Neuronal stem cell (in vitro differentiated cells): ENCODE results near the gene MLLT3.

Experiments used
- DNase-seq: peaks from one replicate; pipeline ENCODE4 v3.0.0-alpha.2; 2013; ENCODE audit warnings: low spot score
- H2AFZ ChIP-seq: one replicate; pipeline ENCODE4 v1.6.1; 2013; ENCODE audit warnings: mild to moderate bottlenecking, low read length, inconsistent platforms
- H2AK5ac ChIP-seq: 2 replicates; pipeline ENCODE4 v1.6.1; 2013; ENCODE audit warnings: low read depth, mild to moderate bottlenecking, inconsistent platforms, low read length, moderate library complexity, mixed read lengths
- H2BK120ac ChIP-seq: 2 replicates; pipeline ENCODE4 v1.6.1; 2013; ENCODE audit warnings: low read depth, mild to moderate bottlenecking, inconsistent platforms, low read length, moderate library complexity, mixed read lengths
- H2BK12ac ChIP-seq: one replicate; pipeline ENCODE4 v1.6.1; 2013; ENCODE audit warnings: low read length, inconsistent platforms
- H2BK15ac ChIP-seq: 2 replicates; pipeline ENCODE4 v1.6.1; 2013; ENCODE audit warnings: mild to moderate bottlenecking, low read length, inconsistent platforms, mixed read lengths
- H2BK5ac ChIP-seq: one replicate; pipeline ENCODE4 v1.6.1; 2013; ENCODE audit warnings: inconsistent platforms, mild to moderate bottlenecking, low read length, moderate library complexity
- H3K14ac ChIP-seq: one replicate; pipeline ENCODE4 v1.6.1; 2013; ENCODE audit warnings: low read length, inconsistent platforms
- H3K18ac ChIP-seq: 2 replicates; pipeline ENCODE4 v1.6.1; 2013; ENCODE audit warnings: low read length, inconsistent platforms
- H3K23ac ChIP-seq: 2 replicates; pipeline ENCODE4 v1.6.1; 2013; ENCODE audit warnings: low read depth, mild to moderate bottlenecking, mixed read lengths, low read length, inconsistent platforms; ENCODE audit not compliant: poor library complexity
- H3K27ac ChIP-seq: replicated peaks from 3 replicates; pipeline ENCODE4 v1.5.1; 2013; ENCODE audit warnings: low read length, inconsistent platforms
- H3K27me3 ChIP-seq, 3 experiments: 2 replicates each; pipeline ENCODE4 v1.6.1; 2013; ENCODE audit warnings: low read length in 3 of 3, mild to moderate bottlenecking in 2 of 3, inconsistent platforms in 1 of 3, low read depth in 1 of 3, mixed read lengths in 1 of 3, moderate library complexity in 1 of 3; ENCODE audit not compliant: control insufficient read depth in 3 of 3, insufficient read depth in 3 of 3
- H3K36me3 ChIP-seq, 2 donors: replicated peaks in 1 of 2; 2 replicates each; pipeline ENCODE4 v1.6.1; 2013; ENCODE audit warnings: low read length in 2 of 2; ENCODE audit not compliant: control insufficient read depth in 2 of 2, insufficient read depth in 2 of 2
- H3K4ac ChIP-seq: 2 replicates; pipeline ENCODE4 v1.6.1; 2013; ENCODE audit warnings: inconsistent platforms, mild to moderate bottlenecking, low read length, moderate library complexity
- H3K4me1 ChIP-seq, 2 donors: 1 replicate in 1 of 2; 2 replicates in 1 of 2; pipeline ENCODE4 v1.6.1; 2013; ENCODE audit warnings: low read length in 2 of 2, low read depth in 1 of 2; ENCODE audit not compliant: control insufficient read depth in 2 of 2, insufficient read depth in 1 of 2
- H3K4me2 ChIP-seq: one replicate; pipeline ENCODE4 v1.6.1; 2013; ENCODE audit warnings: mild to moderate bottlenecking, low read length, inconsistent platforms; ENCODE audit not compliant: insufficient read depth, poor library complexity, severe bottlenecking
- H3K4me3 ChIP-seq, 2 donors: 2 replicates each; pipeline ENCODE4 v1.5.1; 2013; ENCODE audit warnings: low read length in 2 of 2, mild to moderate bottlenecking in 2 of 2, inconsistent platforms in 1 of 2, moderate library complexity in 1 of 2
- H3K79me1 ChIP-seq: one replicate; pipeline ENCODE4 v1.6.1; 2013; ENCODE audit warnings: low read depth, mild to moderate bottlenecking, inconsistent platforms, low read length, moderate library complexity
- H3K9ac ChIP-seq: one replicate; pipeline ENCODE4 v1.6.1; 2013; ENCODE audit warnings: mild to moderate bottlenecking, low read depth, low read length, inconsistent platforms; ENCODE audit not compliant: poor library complexity
- H3K9me3 ChIP-seq, 2 donors: replicated peaks in 1 of 2; 2 replicates each; pipeline versions ENCODE3 to v1.6.1; 2013; ENCODE audit warnings: low read length in 2 of 2, mild to moderate bottlenecking in 2 of 2, inconsistent platforms in 1 of 2, low read depth in 1 of 2, mixed read lengths in 1 of 2, moderate library complexity in 1 of 2; ENCODE audit not compliant: control insufficient read depth in 2 of 2, insufficient read depth in 1 of 2
- H4K8ac ChIP-seq: one replicate; pipeline ENCODE4 v1.6.1; 2013; ENCODE audit warnings: low read depth, mild to moderate bottlenecking, inconsistent platforms, low read length, moderate library complexity
- H4K91ac ChIP-seq: one replicate; pipeline ENCODE4 v1.6.1; 2013; ENCODE audit warnings: low read length, low read depth, mild to moderate bottlenecking, inconsistent platforms; ENCODE audit not compliant: poor library complexity
- WGBS, 2 donors: extraction: QIAGEN DNeasy Blood & Tissue Kit; methylation state at CpG; one replicate each; pipeline ENCODE4 v1.1.7; 2013; ENCODE audit warnings: missing lambda C conversion rate in 2 of 2, mixed read lengths in 1 of 2; ENCODE audit not compliant: insufficient read length in 2 of 2, insufficient replicate concordance in 1 of 2; ENCODE audit errors: extremely low coverage in 2 of 2; 5-methylcytosine and 5-hydroxymethylcytosine counted together

MLLT3 gene

DNA sequence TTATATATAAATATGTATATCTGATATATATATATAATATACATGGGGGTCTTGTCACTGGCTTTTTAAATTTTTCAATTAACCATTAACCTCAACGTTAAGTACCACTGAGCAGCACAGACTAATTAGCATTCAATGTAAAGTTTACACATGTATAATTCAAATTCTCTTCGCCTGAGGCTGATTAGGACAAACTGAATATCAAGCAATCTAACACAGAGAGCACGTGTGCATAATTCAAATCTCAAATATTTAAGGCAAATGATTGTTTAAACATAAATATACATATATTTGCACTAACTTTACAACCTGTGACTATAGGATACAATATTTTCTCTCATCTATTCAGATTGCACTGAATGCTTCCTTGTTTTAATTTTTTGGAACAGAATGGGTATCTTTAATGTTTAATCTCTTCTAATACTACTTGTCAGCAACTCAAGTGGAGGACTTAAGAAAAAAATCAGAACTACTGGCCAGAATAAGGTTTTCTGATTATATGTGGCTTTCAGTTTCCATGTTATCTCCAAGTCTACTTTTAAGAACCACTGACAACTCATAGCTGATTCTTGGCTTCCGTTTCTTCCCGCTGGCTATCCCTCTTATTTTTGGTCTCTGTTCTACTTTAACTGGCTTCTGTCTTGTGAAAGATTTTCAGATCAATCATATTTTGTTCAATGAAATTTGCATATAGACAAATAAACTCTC is 204.8 kb downstream of the MLLT3 start:
- H4K91ac ChIP-seq = no peak overlapping the region
- H4K8ac ChIP-seq = no peak overlapping the region
- DNase-seq = no peak
- no peak overlapping the region for H3K27ac ChIP-seq
- H3K4me1 ChIP-seq = no peaks in the 10 kb centered on the region
- H2AK5ac ChIP-seq = no peak overlapping the region
- no peak overlapping the region for H2BK120ac ChIP-seq
- H3K36me3 ChIP-seq = no peaks in the 10 kb centered on the region
- no peak overlapping the region for H3K14ac ChIP-seq
- no peak overlapping the region for H3K4ac ChIP-seq
- H3K4me2 ChIP-seq = no peak overlapping the region
- no peak overlapping the region for H3K4me3 ChIP-seq
- H2BK12ac ChIP-seq = no peak overlapping the region
- H2BK15ac ChIP-seq = no peak overlapping the region
- no CpG with 5 or more reads among the region's 5 CpGs for WGBS, 2 donors
- no peaks in the 10 kb centered on the region for H3K79me1 ChIP-seq
- no peaks in the 10 kb centered on the region for H3K27me3 ChIP-seq
- no peaks in the 10 kb centered on the region for H3K9me3 ChIP-seq
- H3K9ac ChIP-seq = no peak overlapping the region
- H2AFZ ChIP-seq = no peak overlapping the region
- no peak overlapping the region for H3K23ac ChIP-seq
- no peak overlapping the region for H3K18ac ChIP-seq
- no peak overlapping the region for H2BK5ac ChIP-seq

DNA sequence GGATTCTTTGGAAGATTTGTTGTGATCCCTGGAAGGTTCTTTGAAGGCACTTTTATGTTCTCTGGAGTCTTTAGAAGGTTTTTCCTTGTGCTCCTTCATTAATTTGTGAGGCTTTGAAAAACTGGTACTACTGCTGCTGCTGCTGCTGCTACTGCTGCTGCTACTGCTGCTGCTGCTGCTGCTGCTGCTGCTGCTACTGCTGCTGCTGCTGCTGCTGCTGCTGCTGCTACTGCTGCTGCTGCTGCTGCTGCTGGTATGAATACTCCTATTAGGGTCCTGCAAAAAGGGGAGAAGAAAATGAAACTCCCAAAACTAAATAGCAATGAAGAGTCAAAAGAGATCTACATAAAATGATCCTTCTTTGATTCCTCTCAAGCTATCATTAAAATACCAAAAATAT is 208.1 kb downstream of the MLLT3 start:
- no peak overlapping the region for H2BK120ac ChIP-seq
- no peak overlapping the region for H3K4me2 ChIP-seq
- H3K4me1 ChIP-seq = peaks cover 0 to 2% of the 10 kb centered on the region in 2 donors
- H4K8ac ChIP-seq = peak overlapping the region; percentile 43
- no peak overlapping the region for H4K91ac ChIP-seq
- no peaks in the 10 kb centered on the region for H3K79me1 ChIP-seq
- H2BK15ac ChIP-seq = no peak overlapping the region
- no peak overlapping the region for H2BK12ac ChIP-seq
- no peaks in the 10 kb centered on the region for H3K27me3 ChIP-seq
- no peak overlapping the region for H2AK5ac ChIP-seq
- no peaks in the 10 kb centered on the region for H3K9me3 ChIP-seq
- H3K4ac ChIP-seq = no peak overlapping the region
- H3K14ac ChIP-seq = no peak overlapping the region
- H2BK5ac ChIP-seq = no peak overlapping the region
- DNase-seq = no peak
- no peak overlapping the region for H3K18ac ChIP-seq
- no peak overlapping the region for H3K23ac ChIP-seq
- H3K27ac ChIP-seq = no peak overlapping the region
- peaks cover 0 to 1% of the 10 kb centered on the region in 2 donors for H3K36me3 ChIP-seq
- H3K9ac ChIP-seq = no peak overlapping the region
- no peak overlapping the region for H3K4me3 ChIP-seq
- no peak overlapping the region for H2AFZ ChIP-seq

DNA sequence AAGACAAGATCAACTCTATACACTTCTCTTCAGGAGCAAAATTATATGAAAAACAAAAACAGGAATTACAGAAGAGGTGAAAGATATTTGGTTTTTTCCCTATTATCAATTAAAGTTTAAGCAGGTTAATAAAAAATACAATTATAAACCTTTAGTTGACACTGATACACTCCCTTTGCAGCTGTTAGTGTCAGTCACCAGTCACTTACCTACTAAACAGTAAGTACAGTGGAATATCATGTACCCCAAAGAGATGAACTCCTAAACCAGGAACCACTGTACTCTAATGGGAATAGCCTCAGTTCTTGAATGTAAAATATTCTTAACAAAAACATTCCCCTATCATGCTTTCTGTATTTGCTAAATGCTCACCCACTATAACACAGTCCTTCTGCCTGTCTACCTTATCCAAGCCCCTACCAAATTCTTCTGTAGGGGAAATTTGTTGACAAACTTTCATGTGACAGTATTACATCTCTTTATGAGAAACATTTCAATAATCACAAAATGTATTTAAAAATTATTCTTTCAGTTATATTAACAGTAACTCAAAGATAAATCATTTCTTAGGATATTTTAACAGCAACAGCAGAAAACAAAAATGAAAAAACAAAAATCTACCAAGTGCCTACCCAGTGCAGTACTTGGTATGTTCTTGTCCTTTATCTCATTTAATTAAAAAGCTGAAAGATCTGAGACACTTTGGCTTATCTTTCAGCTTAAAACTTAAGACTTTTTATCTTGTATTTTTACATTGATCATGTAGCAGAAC is 212.8 kb downstream of the MLLT3 start:
- no peak for DNase-seq
- peaks cover 0 to 1% of the 10 kb centered on the region in 2 donors for H3K36me3 ChIP-seq
- H3K18ac ChIP-seq = no peak overlapping the region
- peaks cover 5 to 8% of the 10 kb centered on the region in 2 donors for H3K4me1 ChIP-seq
- H4K91ac ChIP-seq = no peak overlapping the region
- H3K9ac ChIP-seq = no peak overlapping the region
- H3K4me2 ChIP-seq = no peak overlapping the region
- no peaks in the 10 kb centered on the region for H3K79me1 ChIP-seq
- no peak overlapping the region for H3K27ac ChIP-seq
- no peak overlapping the region for H2AFZ ChIP-seq
- H2BK5ac ChIP-seq = no peak overlapping the region
- no peak overlapping the region for H3K14ac ChIP-seq
- H3K9me3 ChIP-seq = no peaks in the 10 kb centered on the region
- H2BK120ac ChIP-seq = no peak overlapping the region
- H2AK5ac ChIP-seq = no peak overlapping the region
- no peaks in the 10 kb centered on the region for H3K27me3 ChIP-seq
- H2BK15ac ChIP-seq = no peak overlapping the region
- no peak overlapping the region for H3K23ac ChIP-seq
- no peak overlapping the region for H3K4ac ChIP-seq
- no peak overlapping the region for H4K8ac ChIP-seq
- no peak overlapping the region for H2BK12ac ChIP-seq
- no peak overlapping the region for H3K4me3 ChIP-seq

- Histone ChIP-seq H3K23ac (no peak overlapping the region), H3K27ac (peak overlapping the region; percentile 66), H2BK15ac (no peak overlapping the region), H2BK5ac (no peak overlapping the region), H3K18ac (no peak overlapping the region), H3K4me1 (peaks cover 5 to 8% of the 10 kb centered on the region in 2 donors), H2AK5ac (no peak overlapping the region), H3K9me3 (no peaks in the 10 kb centered on the region), H3K4me3 (no peak overlapping the region), H3K4me2 (no peak overlapping the region), H3K36me3 (peaks cover 0 to 1% of the 10 kb centered on the region in 2 donors), H3K27me3 (no peaks in the 10 kb centered on the region), H4K91ac (no peak overlapping the region), H4K8ac (no peak overlapping the region), H2AFZ (no peak overlapping the region), H2BK120ac (no peak overlapping the region), H3K14ac (no peak overlapping the region), H3K9ac (no peak overlapping the region), H2BK12ac (no peak overlapping the region), H3K4ac (no peak overlapping the region), H3K79me1 (no peaks in the 10 kb centered on the region)
- no CpG with 5 or more reads among the region's 4 CpGs for WGBS, 2 donors
- peak; percentile 8 for DNase-seq
Observed at GRCh38 chr9:20408513-20408912, 213.8 kb downstream of the MLLT3 start.
